Measurements from ENCODE around the gene SLC34A3. TPM values are rescaled to one million over a fixed set of nuclear protein-coding genes. Genes with fewer than 3 reads are reported as not detected.

SLC34A3 gene
- polyA plus RNA-seq (2012; ENCODE audit: low read depth, missing spikeins) = not detected

- no peak for FAIRE-seq
- DNase-seq (ENCODE audit: insufficient read length, low spot score) = no peak
- TF ChIP-seq POU2F2 (IDR thresholded peaks at IDR 0.05; ENCODE audit: low read depth, low read length) = no peak
- TF ChIP-seq TAF1 (IDR thresholded peaks at IDR 0.05; ENCODE audit: low read depth, low read length) = no peak
- no peak for TF ChIP-seq PAX5 (IDR thresholded peaks at IDR 0.05; ENCODE audit: insufficient read depth, low read length, severe bottlenecking)
- TF ChIP-seq SPI1 (IDR thresholded peaks at IDR 0.05; ENCODE audit: low read depth, low read length) = no peak
- no peak for TF ChIP-seq POLR2AphosphoS5 (IDR thresholded peaks at IDR 0.05; ENCODE audit: low read depth, low read length)
- no peak for TF ChIP-seq POLR2A (IDR thresholded peaks at IDR 0.05; ENCODE audit: low read depth, low read length)
Observed at GRCh38 chr9:137230705-137231371, at the start of gene SLC34A3. Gene SLC34A3 (plus strand): TSS chr9:137230901. CDS start chr9:137231703, 802 bp downstream.

- DNase-seq (ENCODE audit: insufficient read length, low spot score) (no peak), FAIRE-seq (no peak)
- no peak for TF ChIP-seq SPI1 (IDR thresholded peaks at IDR 0.05; ENCODE audit: low read depth, low read length)
- no peak for TF ChIP-seq POLR2AphosphoS5 (IDR thresholded peaks at IDR 0.05; ENCODE audit: low read depth, low read length)
- TF ChIP-seq POU2F2 (IDR thresholded peaks at IDR 0.05; ENCODE audit: low read depth, low read length) = no peak
- no peak for TF ChIP-seq POLR2A (IDR thresholded peaks at IDR 0.05; ENCODE audit: low read depth, low read length)
- no peak for TF ChIP-seq PAX5 (IDR thresholded peaks at IDR 0.05; ENCODE audit: insufficient read depth, low read length, severe bottlenecking)
- TF ChIP-seq TAF1 (IDR thresholded peaks at IDR 0.05; ENCODE audit: low read depth, low read length) = no peak
Observed at GRCh38 chr9:137181680-137182079, 49.0 kb upstream of the SLC34A3 start.

GRCh38 chr9:137182836-137183235, 47.9 kb upstream of the SLC34A3 start:
- FAIRE-seq (no peak), DNase-seq (ENCODE audit: insufficient read length, low spot score) (no peak)
- TF ChIP-seq POLR2AphosphoS5 (IDR thresholded peaks at IDR 0.05; ENCODE audit: low read depth, low read length) = no peak
- TF ChIP-seq SPI1 (IDR thresholded peaks at IDR 0.05; ENCODE audit: low read depth, low read length) = no peak
- TF ChIP-seq TAF1 (IDR thresholded peaks at IDR 0.05; ENCODE audit: low read depth, low read length) = no peak
- TF ChIP-seq PAX5 (IDR thresholded peaks at IDR 0.05; ENCODE audit: insufficient read depth, low read length, severe bottlenecking) = no peak
- no peak for TF ChIP-seq POLR2A (IDR thresholded peaks at IDR 0.05; ENCODE audit: low read depth, low read length)
- TF ChIP-seq POU2F2 (IDR thresholded peaks at IDR 0.05; ENCODE audit: low read depth, low read length) = no peak

- DNase-seq (ENCODE audit: insufficient read length, low spot score) = no peak
- TF ChIP-seq SPI1 (IDR thresholded peaks at IDR 0.05; ENCODE audit: low read depth, low read length) = no peak
- no peak for TF ChIP-seq TAF1 (IDR thresholded peaks at IDR 0.05; ENCODE audit: low read depth, low read length)
- TF ChIP-seq PAX5 (IDR thresholded peaks at IDR 0.05; ENCODE audit: insufficient read depth, low read length, severe bottlenecking) = no peak
- no peak for TF ChIP-seq POU2F2 (IDR thresholded peaks at IDR 0.05; ENCODE audit: low read depth, low read length)
- TF ChIP-seq POLR2AphosphoS5 (IDR thresholded peaks at IDR 0.05; ENCODE audit: low read depth, low read length) = no peak
- TF ChIP-seq POLR2A (IDR thresholded peaks at IDR 0.05; ENCODE audit: low read depth, low read length) = no peak
Observed at GRCh38 chr9:137183980-137184595, 46.6 kb upstream of the SLC34A3 start.

GRCh38 chr9:137184881-137185660, 45.6 kb upstream of the SLC34A3 start:
- TF ChIP-seq SPI1 (IDR thresholded peaks at IDR 0.05; ENCODE audit: low read depth, low read length) = no peak
- TF ChIP-seq PAX5 (IDR thresholded peaks at IDR 0.05; ENCODE audit: insufficient read depth, low read length, severe bottlenecking) = no peak
- TF ChIP-seq POU2F2 (IDR thresholded peaks at IDR 0.05; ENCODE audit: low read depth, low read length) = no peak
- TF ChIP-seq TAF1 (IDR thresholded peaks at IDR 0.05; ENCODE audit: low read depth, low read length) = no peak
- FAIRE-seq (no peak), DNase-seq (ENCODE audit: insufficient read length, low spot score) (no peak)

More at GRCh38 chr9:137183980-137184595, 46.6 kb upstream of the SLC34A3 start:
- no peak for FAIRE-seq

GRCh38 chr9:137185921-137186320, 44.8 kb upstream of the SLC34A3 start:
- TF ChIP-seq TAF1 (IDR thresholded peaks at IDR 0.05; ENCODE audit: low read depth, low read length) (no peak), PAX5 (IDR thresholded peaks at IDR 0.05; ENCODE audit: insufficient read depth, low read length, severe bottlenecking) (no peak), SPI1 (IDR thresholded peaks at IDR 0.05; ENCODE audit: low read depth, low read length) (no peak), POU2F2 (IDR thresholded peaks at IDR 0.05; ENCODE audit: low read depth, low read length) (no peak), POLR2A (IDR thresholded peaks at IDR 0.05; ENCODE audit: low read depth, low read length) (no peak), POLR2AphosphoS5 (IDR thresholded peaks at IDR 0.05; ENCODE audit: low read depth, low read length) (no peak)
- no peak for DNase-seq (ENCODE audit: insufficient read length, low spot score)

GRCh38 chr9:137186385-137186784, 44.3 kb upstream of the SLC34A3 start:
- no peak for TF ChIP-seq PAX5 (IDR thresholded peaks at IDR 0.05; ENCODE audit: insufficient read depth, low read length, severe bottlenecking)
- TF ChIP-seq POU2F2 (IDR thresholded peaks at IDR 0.05; ENCODE audit: low read depth, low read length) = no peak
- TF ChIP-seq POLR2A (IDR thresholded peaks at IDR 0.05; ENCODE audit: low read depth, low read length) = no peak
- TF ChIP-seq SPI1 (IDR thresholded peaks at IDR 0.05; ENCODE audit: low read depth, low read length) = no peak
- no peak for TF ChIP-seq POLR2AphosphoS5 (IDR thresholded peaks at IDR 0.05; ENCODE audit: low read depth, low read length)
- TF ChIP-seq TAF1 (IDR thresholded peaks at IDR 0.05; ENCODE audit: low read depth, low read length) = no peak
- DNase-seq (ENCODE audit: insufficient read length, low spot score) = no peak
- FAIRE-seq = no peak

More at GRCh38 chr9:137185921-137186320, 44.8 kb upstream of the SLC34A3 start:
- FAIRE-seq = no peak

DNA sequence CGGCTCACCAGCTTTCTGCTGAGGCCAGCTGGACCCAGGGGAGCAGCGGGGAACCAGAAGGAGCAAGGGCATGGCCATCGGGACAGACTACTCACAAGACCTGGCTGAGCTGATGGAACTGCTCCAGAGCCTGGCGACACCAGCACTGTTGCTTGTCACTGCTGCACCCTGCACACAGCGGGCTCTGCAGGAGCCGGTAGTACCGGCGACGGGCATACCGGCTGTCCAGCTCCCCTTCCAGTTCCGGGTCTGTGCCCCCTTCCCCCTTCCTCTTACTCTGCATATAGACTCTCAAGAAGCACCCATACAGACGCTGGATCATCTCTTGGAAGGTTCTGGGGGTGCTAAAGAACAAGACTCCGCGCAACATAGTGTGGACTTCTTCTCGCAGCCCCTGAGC, 43.3 kb upstream of the SLC34A3 start:
- no peak for FAIRE-seq
- TF ChIP-seq SPI1 (IDR thresholded peaks at IDR 0.05; ENCODE audit: low read depth, low read length) (no peak), POU2F2 (IDR thresholded peaks at IDR 0.05; ENCODE audit: low read depth, low read length) (no peak), POLR2A (IDR thresholded peaks at IDR 0.05; ENCODE audit: low read depth, low read length) (no peak), PAX5 (IDR thresholded peaks at IDR 0.05; ENCODE audit: insufficient read depth, low read length, severe bottlenecking) (no peak), TAF1 (IDR thresholded peaks at IDR 0.05; ENCODE audit: low read depth, low read length) (no peak), POLR2AphosphoS5 (IDR thresholded peaks at IDR 0.05; ENCODE audit: low read depth, low read length) (no peak)
- DNase-seq (ENCODE audit: insufficient read length, low spot score) = no peak

DNA sequence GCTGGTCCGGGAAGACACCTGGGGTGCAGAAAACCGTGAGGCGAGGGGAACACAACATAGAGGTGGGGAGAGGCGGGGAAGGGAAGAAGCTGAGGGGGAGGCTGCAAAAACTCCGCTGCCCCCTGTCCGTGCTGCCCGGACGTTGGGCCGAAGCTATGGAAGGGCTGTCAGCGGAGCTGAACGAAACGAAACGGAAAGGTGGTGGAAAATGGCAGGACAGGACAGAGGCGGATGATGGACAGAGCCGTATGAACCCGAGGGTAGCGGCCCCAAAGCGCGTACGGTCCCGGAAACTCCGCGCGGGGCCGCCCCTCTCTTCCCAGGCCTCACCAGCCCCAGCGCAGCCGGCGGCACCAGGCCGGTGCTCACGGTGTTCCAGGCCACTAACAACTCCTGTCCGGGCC, 42.6 kb upstream of the SLC34A3 start:
- FAIRE-seq (no peak), DNase-seq (ENCODE audit: insufficient read length, low spot score) (no peak)
- TF ChIP-seq SPI1 (IDR thresholded peaks at IDR 0.05; ENCODE audit: low read depth, low read length) (no peak), PAX5 (IDR thresholded peaks at IDR 0.05; ENCODE audit: insufficient read depth, low read length, severe bottlenecking) (no peak), POLR2A (IDR thresholded peaks at IDR 0.05; ENCODE audit: low read depth, low read length) (no peak), POLR2AphosphoS5 (IDR thresholded peaks at IDR 0.05; ENCODE audit: low read depth, low read length) (no peak), POU2F2 (IDR thresholded peaks at IDR 0.05; ENCODE audit: low read depth, low read length) (no peak), TAF1 (IDR thresholded peaks at IDR 0.05; ENCODE audit: low read depth, low read length) (no peak)

Data from GM12891 (cell line).